ENCODE measurements around the gene TM2D1. TPM values are rescaled to one million over a fixed set of nuclear protein-coding genes. Genes with fewer than 3 reads are reported as not detected.

Gene TM2D1
- polyA plus RNA-seq, 1 experiment: 30.3 TPM

GRCh38 chr1:61654067-61654466, 70.9 kb downstream of the TM2D1 start:
- ChIA-PET CTCF (no interaction called here), POLR2A (no interaction called here)
- Histone ChIP-seq H3K36me3 (ENCODE audit: control insufficient read depth, insufficient read depth, low read length) (no peaks in the 10 kb centered on the region), H3K27me3 (ENCODE audit: control insufficient read depth, insufficient read depth, low read length) (no peaks in the 10 kb centered on the region), H3K4me3 (ENCODE audit: low read depth, low read length) (no peak overlapping the region)
- no peak for TF ChIP-seq CTCF (IDR thresholded peaks at IDR 0.05; ENCODE audit: insufficient read depth, low read depth, low read length)
- no peak for DNase-seq (ENCODE audit: low read depth)

DNA sequence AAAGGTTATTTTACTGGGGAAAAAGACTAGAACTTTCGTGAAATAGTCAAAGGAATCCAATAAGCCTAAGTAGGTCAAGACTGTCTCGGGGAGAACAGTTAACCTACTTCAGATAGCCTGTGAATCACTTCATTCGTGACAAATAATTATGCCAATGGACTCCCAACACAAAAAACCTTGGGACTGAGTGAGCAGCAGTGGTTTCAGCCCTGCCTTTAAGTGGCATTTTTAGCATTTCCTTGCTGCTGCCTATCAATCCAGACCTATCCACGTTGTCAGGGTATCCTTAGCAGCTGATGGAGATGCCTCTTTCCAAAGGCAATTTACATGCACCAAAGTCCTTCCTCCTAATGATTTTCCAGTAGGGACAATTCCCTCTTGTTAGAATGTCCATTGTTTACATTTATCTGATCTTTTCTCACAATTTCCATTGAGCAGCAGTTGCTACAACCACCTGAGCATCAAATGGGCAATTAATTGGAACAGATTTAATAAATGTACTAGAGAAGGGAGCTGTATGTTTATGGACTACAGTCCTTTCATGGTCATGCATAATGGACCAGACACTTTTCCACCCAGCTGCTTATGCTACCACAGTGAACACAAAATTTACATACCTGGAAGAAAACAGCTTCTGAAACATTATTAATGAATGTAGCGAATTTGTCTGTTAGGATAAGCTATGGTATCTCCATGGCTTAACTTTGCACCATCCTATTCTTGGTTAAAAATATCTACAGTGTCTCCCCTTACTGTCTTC, 75.8 kb downstream of the TM2D1 start:
- H3K27me3 ChIP-seq (ENCODE audit: control insufficient read depth, insufficient read depth, low read length): no peaks in the 10 kb centered on the region
- TF ChIP-seq CTCF (IDR thresholded peaks at IDR 0.05; ENCODE audit: insufficient read depth, low read depth, low read length): no peak
- H3K4me3 ChIP-seq (ENCODE audit: low read depth, low read length): no peak overlapping the region
- H3K36me3 ChIP-seq (ENCODE audit: control insufficient read depth, insufficient read depth, low read length): no peaks in the 10 kb centered on the region
- ChIA-PET POLR2A (no interaction called here), CTCF (interaction anchor here (0.9 kb wide), 1 partner anchor 12 kb away, joined by 3 read pairs; no protein-coding TSS in a partner anchor)
- DNase-seq (ENCODE audit: low read depth): no peak

DNA sequence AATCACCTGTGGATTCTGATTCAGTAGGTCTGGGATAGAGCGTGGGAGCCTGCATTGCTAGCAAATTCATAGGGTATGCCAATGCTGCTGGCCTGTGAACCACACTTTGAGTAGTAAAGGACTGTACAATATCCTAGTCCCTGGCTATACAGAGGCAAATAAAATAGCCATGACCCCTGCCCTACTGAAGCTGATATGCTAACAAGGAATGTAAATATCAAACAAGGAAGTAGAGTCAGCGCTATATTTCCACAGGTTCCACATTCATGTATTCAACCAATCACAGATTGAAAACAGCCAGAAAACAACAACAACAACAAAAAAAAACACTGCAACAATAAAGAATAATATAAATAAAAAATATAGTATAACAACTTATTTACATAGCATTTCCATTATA, 77.8 kb downstream of the TM2D1 start:
- ChIA-PET POLR2A (no interaction called here), CTCF (no interaction called here)
- no peaks in the 10 kb centered on the region for H3K27me3 ChIP-seq (ENCODE audit: control insufficient read depth, insufficient read depth, low read length)
- no peak for TF ChIP-seq CTCF (IDR thresholded peaks at IDR 0.05; ENCODE audit: insufficient read depth, low read depth, low read length)
- no peak overlapping the region for H3K4me3 ChIP-seq (ENCODE audit: low read depth, low read length)
- DNase-seq (ENCODE audit: low read depth): no peak
- no peaks in the 10 kb centered on the region for H3K36me3 ChIP-seq (ENCODE audit: control insufficient read depth, insufficient read depth, low read length)

DNA sequence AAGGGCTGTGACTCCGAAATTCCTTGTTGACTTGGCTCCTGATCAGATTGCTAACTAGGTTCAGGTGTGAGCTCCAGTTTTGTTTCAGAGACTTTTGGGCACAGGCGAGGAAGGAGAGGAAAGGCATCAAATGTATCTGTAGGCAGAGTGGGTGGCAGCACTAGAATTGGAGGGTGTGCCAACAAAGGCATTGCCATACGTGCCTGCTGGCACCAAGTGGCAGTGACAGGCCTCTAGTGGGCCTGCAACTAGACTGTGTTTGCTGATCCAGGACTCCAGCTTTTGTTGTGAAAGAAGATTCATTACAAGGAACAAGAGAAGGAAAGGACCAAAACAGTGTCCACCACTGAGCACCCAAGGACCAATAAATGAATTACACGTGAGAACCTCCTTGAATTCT, 79.5 kb downstream of the TM2D1 start:
- POLR2A ChIA-PET: no interaction called here
- DNase-seq (ENCODE audit: low read depth): no peak
- H3K36me3 ChIP-seq (ENCODE audit: control insufficient read depth, insufficient read depth, low read length): no peaks in the 10 kb centered on the region
- CTCF ChIA-PET: interaction anchor here (0.6 to 0.8 kb wide), 2 partner anchors 56 to 99 kb away, joined by 3 to 4 read pairs; no protein-coding TSS in a partner anchor
- no peak overlapping the region for H3K4me3 ChIP-seq (ENCODE audit: low read depth, low read length)
- no peaks in the 10 kb centered on the region for H3K27me3 ChIP-seq (ENCODE audit: control insufficient read depth, insufficient read depth, low read length)
- TF ChIP-seq CTCF (IDR thresholded peaks at IDR 0.05; ENCODE audit: insufficient read depth, low read depth, low read length): no peak

GRCh38 chr1:61644303-61644702, 80.6 kb downstream of the TM2D1 start:
- ChIA-PET POLR2A (no interaction called here), CTCF (interaction anchor here (0.9 kb wide), 1 partner anchor 21 kb away, joined by 4 read pairs; no protein-coding TSS in a partner anchor)

More at GRCh38 chr1:61644303-61644702, 80.6 kb downstream of the TM2D1 start:
- Histone ChIP-seq H3K36me3 (ENCODE audit: control insufficient read depth, insufficient read depth, low read length) (no peaks in the 10 kb centered on the region), H3K27me3 (ENCODE audit: control insufficient read depth, insufficient read depth, low read length) (no peaks in the 10 kb centered on the region), H3K4me3 (ENCODE audit: low read depth, low read length) (no peak overlapping the region)
- TF ChIP-seq CTCF (IDR thresholded peaks at IDR 0.05; ENCODE audit: insufficient read depth, low read depth, low read length): no peak
- DNase-seq (ENCODE audit: low read depth): no peak

Measured in BJ (cell line).